Pancreas (tissue), 10 donors: ENCODE results near the gene MAP2K1. TPM values are rescaled to one million over a fixed set of nuclear protein-coding genes. Genes with fewer than 3 reads are reported as not detected.

Source experiments
- ATAC-seq, 4 donors: fragments of 200-7000 bp; cut with Tn5 transposase; one replicate each; pipeline versions ENCODE4 v1.8.0 to v1.9.1; 2020; ENCODE audit warnings: mild to moderate bottlenecking in 4 of 4, moderate library complexity in 4 of 4
- DNase-seq, 6 donors: peaks; one replicate each; pipeline ENCODE4 v3.0.0-alpha.2; 2020
- FAIRE-seq: peaks from 2 replicates; lab custom pipeline; 2012; peaks lifted over from hg19 to GRCh38; lab: Jason Lieb, UNC
- H3K27ac ChIP-seq, 4 donors: fragments of 200-600 bp; sonication (generic); 1 replicate in 3 of 4; 2 replicates in 1 of 4; pipeline versions ENCODE4 v1.5.0 to v1.8.0; 2020
- H3K27me3 ChIP-seq, 4 donors: fragments of 200-600 bp; one replicate each; pipeline ENCODE4 v1.8.0; 2021
- H3K36me3 ChIP-seq, 3 donors: fragments of 200-600 bp; sonication (generic) in 1 of 3; one replicate each; pipeline versions ENCODE4 v1.5.0 to v1.8.0; 2020 to 2021
- H3K4me1 ChIP-seq, 3 donors: fragments of 200-600 bp; one replicate each; pipeline ENCODE4 v1.8.0; 2021
- H3K4me3 ChIP-seq, 4 donors: fragments of 200-600 bp; sonication (generic) in 2 of 4; one replicate each; pipeline versions ENCODE4 v1.5.0 to v1.8.0; 2020 to 2021
- H3K9me3 ChIP-seq, 4 donors: fragments of 200-600 bp; one replicate each; pipeline ENCODE4 v1.8.0; 2021
- WGBS, 2 donors: extraction: QIAGEN DNeasy Blood & Tissue Kit; methylation state at CpG; one replicate each; pipeline ENCODE4 v1.1.7; 2013; 5-methylcytosine and 5-hydroxymethylcytosine counted together
- intact Hi-C, 3 donors: fragments of 100-400 bp; cut with DNase I; formaldehyde crosslinking; loops; one replicate each; pipeline versions ENCODE4 v1.11.1 to v1.14.2; 2022
- polyA plus RNA-seq, 2 donors: library from polyadenylated mRNA; stranded (reverse); fragments of 200-250 nt; gene quantifications; one replicate each; pipeline ENCODE4 v1.2.3, GENCODE V29; 2013
- total RNA-seq, 6 donors: library from RNA; stranded (reverse); fragmentation: NEBNext Ultra II Directional in 4 of 6; extraction: Animal tissue kit (Norgen Biotek cat#: 25700) in 4 of 6; gene quantifications; one replicate each; pipeline versions ENCODE4 v1.2.1 to v1.2.4, GENCODE V29; 2021 to 2023
- TF ChIP-seq, protein P1 (sequence below), 4 donors: fragments of 200-600 bp; sonication (generic) in 3 of 4; IDR thresholded peaks; one replicate each; pipeline versions ENCODE4 v1.5.0 to v1.8.0; 2021; ENCODE audit warnings: antibody characterized with exemption in 4 of 4
- donor health status: healthy with polysubstance abuse.
- donor health status: DM: no; HTN: no; CAD: no; lungs with moderate emphysema.
- donor health status: DM: no; HTN: no; CAD: no.
- donor health status: control.
- donor health status: control.
- donor health status: Bipolar disorder and iron deficiency.
- donor health status: DM: yes; HTN: yes; CAD: no.
- donor health status: DM: no; HTN: no; CAD: no.
- donor health status: DM: no; HTN: no; CAD: no.
- donor health status: DM: yes; HTN: yes; CAD: no.

MAP2K1 gene
- total and polyA plus RNA-seq, 8 donors, result 7.6 to 23.3 (median 16.4) TPM

GRCh38 chr15:66362776-66363175 lies 23.9 kb upstream of the MAP2K1 start:
- H3K27ac ChIP-seq, result no peak overlapping the region
- intact Hi-C loops, result no loop called here
- H3K9me3 ChIP-seq, result no peaks in the 10 kb centered on the region
- ATAC-seq, result no peak
- TF ChIP-seq, protein P1, sequence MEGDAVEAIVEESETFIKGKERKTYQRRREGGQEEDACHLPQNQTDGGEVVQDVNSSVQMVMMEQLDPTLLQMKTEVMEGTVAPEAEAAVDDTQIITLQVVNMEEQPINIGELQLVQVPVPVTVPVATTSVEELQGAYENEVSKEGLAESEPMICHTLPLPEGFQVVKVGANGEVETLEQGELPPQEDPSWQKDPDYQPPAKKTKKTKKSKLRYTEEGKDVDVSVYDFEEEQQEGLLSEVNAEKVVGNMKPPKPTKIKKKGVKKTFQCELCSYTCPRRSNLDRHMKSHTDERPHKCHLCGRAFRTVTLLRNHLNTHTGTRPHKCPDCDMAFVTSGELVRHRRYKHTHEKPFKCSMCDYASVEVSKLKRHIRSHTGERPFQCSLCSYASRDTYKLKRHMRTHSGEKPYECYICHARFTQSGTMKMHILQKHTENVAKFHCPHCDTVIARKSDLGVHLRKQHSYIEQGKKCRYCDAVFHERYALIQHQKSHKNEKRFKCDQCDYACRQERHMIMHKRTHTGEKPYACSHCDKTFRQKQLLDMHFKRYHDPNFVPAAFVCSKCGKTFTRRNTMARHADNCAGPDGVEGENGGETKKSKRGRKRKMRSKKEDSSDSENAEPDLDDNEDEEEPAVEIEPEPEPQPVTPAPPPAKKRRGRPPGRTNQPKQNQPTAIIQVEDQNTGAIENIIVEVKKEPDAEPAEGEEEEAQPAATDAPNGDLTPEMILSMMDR (IDR thresholded peaks at IDR 0.05), result no peak
- H3K4me1 ChIP-seq, result no peaks in the 10 kb centered on the region
- no peak overlapping the region for H3K4me3 ChIP-seq
- H3K27me3 ChIP-seq, result no peaks in the 10 kb centered on the region
- FAIRE-seq, result no peak
- 94 to 95% methylated on average over 1 of the region's 1 CpG for WGBS, 2 donors
- no peaks in the 10 kb centered on the region for H3K36me3 ChIP-seq
- no peak for DNase-seq

DNA sequence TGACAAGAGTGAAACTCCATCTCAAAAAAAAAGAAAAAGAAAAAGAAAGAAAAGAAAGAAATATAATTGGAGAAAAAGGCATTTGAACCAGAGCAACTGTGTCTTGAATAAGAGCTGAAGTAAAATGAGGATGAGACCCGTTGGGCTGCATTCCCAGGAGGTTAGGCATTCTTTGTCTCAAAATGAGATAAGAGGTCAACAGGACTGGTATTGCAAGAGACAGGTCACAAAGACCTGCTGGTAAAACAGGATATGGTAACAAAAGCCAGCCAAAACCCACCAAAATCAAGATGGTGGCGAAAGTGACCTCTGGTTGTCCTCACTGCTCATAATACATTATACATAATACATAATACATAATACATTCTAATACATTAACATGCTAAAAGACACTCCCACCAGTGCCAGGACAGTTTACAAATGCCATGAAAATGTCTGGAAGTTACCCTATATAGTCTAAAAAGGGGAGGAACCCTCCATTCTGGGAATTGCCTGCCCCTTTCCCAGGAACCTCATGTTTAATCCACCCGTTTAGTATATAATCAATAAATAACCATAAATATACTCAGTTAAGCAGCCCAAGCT lies 21.7 kb upstream of the MAP2K1 start:
- no peaks in the 10 kb centered on the region for H3K36me3 ChIP-seq
- FAIRE-seq, result no peak
- H3K27me3 ChIP-seq, result no peaks in the 10 kb centered on the region
- 83 to 84% methylated on average over 3 of the region's 3 CpGs for WGBS, 2 donors
- H3K4me1 ChIP-seq, result no peaks in the 10 kb centered on the region
- no peak for ATAC-seq
- H3K4me3 ChIP-seq, result no peak overlapping the region
- no peaks in the 10 kb centered on the region for H3K9me3 ChIP-seq
- intact Hi-C loops, result no loop called here
- TF ChIP-seq, protein P1 (IDR thresholded peaks at IDR 0.05), result no peak
- no peak overlapping the region for H3K27ac ChIP-seq
- DNase-seq, result no peak

GRCh38 chr15:66369773-66370651 lies 16.7 kb upstream of the MAP2K1 start:
- FAIRE-seq, result no peak
- ATAC-seq, result peak; percentile 51 to 77 (median 62)
- no peak for DNase-seq
- H3K4me3 ChIP-seq, result peak overlapping the region in 2 of 4 donors; percentile 7 to 24
- TF ChIP-seq, protein P1 (IDR thresholded peaks at IDR 0.05), result no peak
- H3K27ac ChIP-seq, result peak overlapping the region in 2 of 4 donors; percentile 51 to 64
- intact Hi-C loops, result no loop called here
- 23 to 30% methylated on average over 12 of the region's 12 CpGs for WGBS, 2 donors
- H3K4me1 ChIP-seq, result no peaks in the 10 kb centered on the region
- no peaks in the 10 kb centered on the region for H3K9me3 ChIP-seq
- H3K27me3 ChIP-seq, result no peaks in the 10 kb centered on the region
- no peaks in the 10 kb centered on the region for H3K36me3 ChIP-seq

DNA sequence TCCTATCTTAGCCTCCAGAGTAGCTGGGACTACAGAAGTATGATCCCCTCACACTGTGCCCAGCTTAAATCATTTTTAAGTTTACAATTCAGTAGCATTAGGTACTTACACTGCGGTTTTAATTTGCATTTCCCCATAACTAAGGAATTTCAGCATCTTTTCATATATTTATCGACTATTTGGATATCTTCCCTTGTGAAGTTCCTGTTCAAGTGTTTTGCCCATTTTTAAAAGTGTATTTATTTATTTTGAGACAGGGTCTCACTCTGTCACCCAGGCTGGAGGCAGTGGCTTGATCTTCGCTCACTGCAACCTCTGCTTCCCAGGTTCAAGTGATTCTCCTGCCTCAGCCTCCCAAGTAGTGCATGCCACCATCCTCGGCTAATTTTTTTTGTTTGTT lies 12.5 kb upstream of the MAP2K1 start:
- H3K36me3 ChIP-seq, result no peaks in the 10 kb centered on the region
- intact Hi-C loops, result no loop called here
- no peaks in the 10 kb centered on the region for H3K9me3 ChIP-seq
- DNase-seq (no peak), FAIRE-seq (no peak), ATAC-seq (no peak)
- H3K27me3 ChIP-seq, result no peaks in the 10 kb centered on the region
- no peaks in the 10 kb centered on the region for H3K4me1 ChIP-seq
- H3K4me3 ChIP-seq, result no peak overlapping the region
- TF ChIP-seq, protein P1 (IDR thresholded peaks at IDR 0.05), result no peak
- no peak overlapping the region for H3K27ac ChIP-seq
- 96% methylated on average over 4 of the region's 4 CpGs for WGBS, 2 donors
